Activated CD4-positive, CD25-positive, alpha-beta regulatory T cell treated with anti-CD3 and anti-CD28 coated beads, Interleukin-2, amount 50 U/mL, for 16 hours (primary cell): ENCODE results near the gene PEPD.

Experiments
- DNase-seq: peaks from one replicate; pipeline ENCODE4 v3.0.0-alpha.2; 2020; ENCODE audit warnings: low read depth, low spot score

Gene PEPD

GRCh38 chr19:33512021-33512420 is 9.6 kb downstream of the PEPD start:
- no peak for DNase-seq

DNA sequence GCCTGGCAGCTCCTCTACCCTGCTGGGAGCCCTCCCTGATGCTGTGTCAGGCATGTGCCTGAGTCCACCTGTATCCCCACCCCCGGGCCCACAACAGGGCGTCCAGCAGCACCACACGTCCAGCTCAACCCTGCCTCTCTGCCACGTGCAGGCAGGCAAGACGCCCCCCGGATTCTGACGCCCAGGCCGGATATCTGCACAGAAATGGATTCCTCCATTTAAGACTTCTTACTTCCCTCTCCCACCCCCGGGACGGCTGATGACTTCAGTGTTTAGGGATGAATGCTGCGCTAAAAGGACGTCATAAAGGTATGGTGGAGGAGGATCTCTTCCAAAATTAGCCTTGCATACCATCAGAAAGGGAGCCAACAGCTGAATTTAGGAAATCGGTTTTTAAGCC is 10.2 kb downstream of the PEPD start:
- DNase-seq, result no peak

- no peak for DNase-seq
These were observed 11.0 kb downstream of the PEPD start for GRCh38 chr19:33510462-33511194.

- no peak for DNase-seq
These were observed 11.8 kb downstream of the PEPD start for GRCh38 chr19:33509774-33510173.

DNA sequence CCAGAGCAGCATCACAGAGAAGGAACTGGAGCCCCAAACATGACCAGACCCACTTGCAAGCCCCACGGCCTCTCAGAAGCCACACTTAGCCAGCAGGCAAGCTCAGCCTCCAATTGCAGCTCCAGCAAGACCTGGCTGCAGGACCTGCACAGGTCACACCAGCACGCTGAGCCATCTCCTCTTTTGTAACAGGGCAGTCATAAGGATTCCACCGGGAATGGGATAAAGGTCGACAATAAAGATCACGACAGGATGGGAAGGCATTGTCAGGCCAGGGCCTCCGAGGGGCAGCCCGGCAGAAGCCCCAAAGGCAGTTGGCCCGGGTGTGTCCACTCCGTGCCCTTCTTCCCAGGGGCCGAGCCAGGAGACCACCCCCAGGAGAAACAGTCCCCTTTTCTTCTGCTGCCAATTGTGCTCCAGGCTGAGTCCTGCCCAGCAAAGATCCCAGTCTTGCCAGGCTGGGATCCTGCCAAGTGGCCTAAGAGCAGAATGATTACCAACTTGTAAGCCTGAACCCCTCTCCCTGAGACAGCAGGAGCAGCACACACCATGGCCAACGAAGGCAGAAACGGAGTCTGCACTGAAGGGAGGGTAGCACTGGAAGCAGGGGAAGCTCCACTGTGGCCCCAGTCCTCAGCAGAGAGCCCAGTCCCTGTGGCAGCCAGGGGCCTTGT is 12.5 kb downstream of the PEPD start:
- no peak for DNase-seq

DNA sequence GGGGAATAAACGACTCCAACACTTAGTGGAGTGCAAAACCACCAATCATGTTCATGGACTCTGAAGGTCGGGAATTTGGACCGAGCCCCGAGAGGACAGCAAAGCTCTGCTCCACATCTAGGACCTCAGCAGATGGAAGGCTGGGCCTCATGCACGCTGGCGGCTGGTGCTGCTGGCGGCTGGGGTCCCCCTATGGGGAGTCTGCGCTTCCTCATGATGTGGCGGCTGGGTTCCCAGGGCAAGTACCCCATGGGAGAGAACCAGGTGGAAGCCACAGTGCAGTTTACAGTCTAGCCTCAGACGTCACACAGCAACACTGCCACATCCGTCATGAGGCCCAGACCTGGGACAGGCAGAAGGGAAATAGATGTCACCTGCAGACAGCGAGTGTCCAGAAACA is 13.2 kb downstream of the PEPD start:
- no peak for DNase-seq

DNA sequence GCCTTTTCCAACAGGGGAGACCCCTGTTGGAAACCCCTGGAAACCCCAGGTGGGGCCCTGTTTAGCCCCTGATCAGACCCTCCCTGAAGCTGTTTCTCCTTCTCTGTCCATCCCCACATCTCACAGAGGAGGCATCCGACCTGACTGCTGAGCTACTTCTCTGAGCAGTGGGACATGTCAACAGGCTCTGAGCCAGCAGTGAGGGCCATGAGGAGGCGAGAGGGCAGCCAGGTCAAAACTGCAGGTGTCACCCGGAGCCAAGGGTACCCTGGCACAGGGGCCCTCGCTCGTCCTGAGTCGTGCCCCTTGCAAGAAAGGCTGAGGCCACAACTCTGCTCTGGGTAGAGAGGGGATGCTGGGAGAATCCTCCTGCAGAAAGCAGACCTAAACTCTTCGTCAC is 13.6 kb downstream of the PEPD start:
- no peak for DNase-seq

- DNase-seq, result no peak
These were observed 14.3 kb downstream of the PEPD start for GRCh38 chr19:33507021-33507956.

DNA sequence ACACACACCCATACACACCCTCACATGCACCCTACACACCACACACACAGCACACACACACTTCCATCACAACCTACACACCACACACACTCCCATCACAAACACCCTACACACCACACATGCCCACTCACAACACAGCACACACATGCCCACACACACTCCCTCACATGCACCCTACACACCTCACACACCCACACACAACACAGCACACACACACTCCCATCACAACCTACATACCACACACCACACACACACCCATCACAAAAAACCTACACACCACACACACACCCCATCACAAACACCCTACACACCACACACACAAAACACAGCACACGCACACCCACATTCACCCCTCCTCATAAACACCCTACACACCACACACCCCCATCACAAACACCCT is 15.1 kb downstream of the PEPD start:
- DNase-seq, result no peak

GRCh38 chr19:33505823-33506222 is 15.8 kb downstream of the PEPD start:
- no peak for DNase-seq

DNA sequence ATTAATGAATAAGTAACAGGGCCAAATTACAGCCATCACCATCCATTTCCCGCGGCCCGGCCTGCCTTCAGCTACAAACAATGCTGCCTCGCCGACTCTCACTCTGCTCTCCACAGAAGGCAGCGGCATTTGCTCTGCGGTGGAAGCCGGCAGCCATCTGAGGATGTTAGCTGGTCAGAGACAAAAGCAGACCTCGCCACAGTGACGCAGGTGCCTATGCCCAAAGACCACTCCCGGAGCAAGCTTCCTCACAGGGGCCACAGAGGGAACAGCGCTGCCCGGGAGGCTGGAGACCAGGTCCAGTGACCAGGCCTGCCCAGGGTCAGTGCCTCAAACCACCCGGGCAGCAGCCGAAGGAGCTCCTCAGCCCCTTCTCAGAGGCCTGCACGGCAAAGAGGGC is 16.4 kb downstream of the PEPD start:
- DNase-seq, result no peak

DNA sequence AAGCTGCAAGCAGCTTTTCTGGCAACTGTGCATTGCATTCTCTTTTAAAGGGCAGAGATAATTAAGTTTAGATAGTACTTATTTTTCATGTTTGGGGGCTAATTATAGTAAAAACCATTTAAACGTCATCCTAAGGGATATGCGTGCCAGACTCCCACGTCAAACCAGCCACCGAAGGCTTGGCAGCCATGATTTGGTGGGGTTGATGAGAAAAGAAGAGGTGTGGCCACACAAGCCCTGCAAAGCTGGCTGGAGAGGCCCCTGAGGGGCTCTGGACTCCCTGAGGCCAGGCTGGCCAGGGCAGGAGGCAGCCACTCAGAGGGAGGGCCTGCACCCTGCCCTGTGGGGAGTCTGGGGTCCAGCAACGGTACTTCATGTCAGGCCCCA is 17.5 kb downstream of the PEPD start:
- no peak for DNase-seq

GRCh38 chr19:33503433-33504057 is 18.0 kb downstream of the PEPD start:
- no peak for DNase-seq

GRCh38 chr19:33503030-33503429 is 18.6 kb downstream of the PEPD start:
- no peak for DNase-seq

GRCh38 chr19:33502521-33502920 is 19.1 kb downstream of the PEPD start:
- no peak for DNase-seq

DNA sequence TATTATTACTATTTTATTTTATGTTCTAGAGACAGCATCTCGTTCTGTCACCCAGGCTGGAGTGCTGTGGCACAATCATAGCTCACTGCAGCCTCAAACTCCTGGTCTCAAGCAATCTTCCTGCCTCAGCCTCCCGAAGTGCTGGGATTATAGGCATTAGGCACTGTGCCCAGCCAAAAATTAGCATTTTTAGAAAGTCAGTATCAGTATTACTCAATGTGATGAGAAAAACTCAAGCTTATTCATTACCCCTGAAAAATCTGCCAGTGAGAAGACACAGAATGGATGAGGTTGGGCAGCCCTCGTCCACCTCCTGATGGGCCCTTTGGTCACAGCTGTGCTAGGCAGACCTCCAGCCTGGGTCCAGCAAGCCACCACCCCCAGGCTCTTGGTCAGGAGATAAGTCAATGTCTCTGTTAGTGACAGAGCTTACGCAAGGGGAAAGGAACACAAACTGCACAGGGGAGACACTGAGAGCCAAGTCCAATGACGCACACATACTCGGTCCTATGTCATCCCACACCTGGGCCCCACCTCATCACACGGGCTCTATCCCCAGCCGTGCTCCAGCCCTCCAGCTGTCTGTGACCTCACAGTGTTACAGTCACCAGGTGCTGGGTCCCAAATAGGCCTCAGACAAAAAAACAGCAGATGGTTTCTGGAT is 19.8 kb downstream of the PEPD start:
- no peak for DNase-seq

DNA sequence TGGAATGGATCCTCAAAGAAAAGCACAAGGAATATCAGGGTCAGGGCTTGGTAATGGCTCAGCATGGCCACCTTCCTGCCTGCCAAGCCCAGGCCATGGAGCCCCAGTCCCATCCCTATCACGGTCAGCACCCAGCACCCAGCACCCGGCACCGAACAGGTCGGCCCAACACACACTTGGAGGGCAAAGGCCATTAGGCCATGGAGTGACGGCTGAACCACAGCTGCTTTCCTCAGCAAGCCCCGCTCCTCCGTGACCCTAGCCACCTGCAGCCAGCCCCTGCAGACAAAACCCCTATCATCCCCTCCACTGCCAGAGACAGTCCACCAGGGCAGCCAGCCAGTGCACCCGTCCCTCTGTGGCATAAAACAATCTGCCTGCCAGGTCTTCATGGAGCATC is 20.6 kb downstream of the PEPD start:
- no peak for DNase-seq

GRCh38 chr19:33500586-33500985 is 21.0 kb downstream of the PEPD start:
- DNase-seq, result no peak

DNA sequence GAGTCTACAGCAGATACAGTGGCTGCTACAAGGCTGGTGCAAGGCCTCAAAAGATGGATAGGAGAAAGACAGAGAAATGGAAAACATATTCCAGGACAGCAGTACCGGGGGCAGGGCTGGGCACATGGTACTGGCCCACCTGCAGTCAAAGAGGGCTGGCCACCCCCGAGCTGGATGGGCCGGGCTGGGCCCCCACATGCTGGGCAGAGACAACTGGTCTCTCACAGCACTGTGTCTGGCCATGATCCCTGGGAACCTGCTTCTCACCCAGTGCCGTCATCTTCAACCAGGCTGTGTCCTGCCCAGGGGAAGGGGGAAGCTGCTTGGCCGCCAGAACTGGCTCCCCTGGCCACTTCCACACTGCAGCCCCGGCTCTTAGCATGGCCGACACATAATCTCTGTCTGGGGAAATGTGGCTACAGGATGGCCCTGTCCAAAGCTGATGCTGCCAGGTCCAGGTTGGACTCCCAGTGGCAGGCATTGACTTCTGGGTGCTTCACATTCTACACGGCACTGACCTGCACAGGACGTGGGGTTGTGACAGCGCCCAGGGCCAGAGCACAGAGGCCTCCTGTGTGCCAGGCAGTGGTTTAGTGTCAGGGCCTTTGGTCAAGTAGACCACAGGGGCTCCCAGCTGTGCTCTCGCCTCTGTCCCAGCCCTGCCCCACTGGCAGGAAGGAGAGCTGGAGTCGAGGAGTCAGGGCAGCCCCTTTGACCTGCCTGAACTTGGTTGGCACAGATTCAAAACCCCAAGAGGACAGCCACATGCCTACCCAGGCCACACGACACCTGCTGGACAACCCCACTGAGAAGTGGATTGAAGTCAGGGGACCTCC is 21.7 kb downstream of the PEPD start:
- no peak for DNase-seq

DNA sequence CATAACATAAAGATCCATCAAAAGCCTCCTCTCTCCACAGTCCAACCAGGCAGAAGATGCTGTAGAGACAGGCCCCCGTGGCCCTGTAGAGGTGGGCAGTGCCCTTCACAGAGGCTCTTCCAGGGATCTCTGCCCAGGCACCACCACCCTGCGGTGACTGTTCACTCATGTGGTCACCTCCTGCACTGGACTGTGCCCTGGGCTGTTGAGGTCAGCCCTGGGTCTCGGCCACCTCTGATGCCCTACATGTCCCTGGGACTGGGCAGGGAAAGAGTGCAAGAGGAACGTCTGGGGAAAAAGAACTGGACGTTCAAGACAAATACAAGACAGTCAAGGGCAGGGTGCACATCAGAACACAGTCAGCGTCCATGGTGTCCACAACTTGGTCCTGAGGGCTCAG is 22.3 kb downstream of the PEPD start:
- no peak for DNase-seq
